NCI-H146 treated with DMSO at 0.1 percent for 48 hours (cell line): ENCODE results near the gene C2orf74.

Experiments
- DNase-seq: peaks from one replicate; lab custom pipeline; 2025; ENCODE audit not compliant: unreplicated experiment; lab: John Stamatoyannopoulos, UW

The C2orf74 gene

GRCh38 chr2:61210332-61210981 is 48.5 kb downstream of the C2orf74 start:
- DNase-seq, result no peak

GRCh38 chr2:61214171-61214570 is 52.2 kb downstream of the C2orf74 start:
- no peak for DNase-seq
